Activated T-cell treated with anti-CD3 and anti-CD28 coated beads for 48 hours (primary cell): ENCODE results near the gene OLFM1.
"Not testable (repeated sequence)": the region's sequence is repeated elsewhere in the genome, so short reads cannot be mapped to it uniquely, and the experiment has no call there.

Experiments
- DNase-seq: peaks from one replicate; pipeline ENCODE4 v3.0.0-alpha.2; 2020; ENCODE audit warnings: low read depth

The OLFM1 gene

GRCh38 chr9:135060461-135061116 lies 26.9 kb upstream of the OLFM1 start:
- DNase-seq = no peak

DNA sequence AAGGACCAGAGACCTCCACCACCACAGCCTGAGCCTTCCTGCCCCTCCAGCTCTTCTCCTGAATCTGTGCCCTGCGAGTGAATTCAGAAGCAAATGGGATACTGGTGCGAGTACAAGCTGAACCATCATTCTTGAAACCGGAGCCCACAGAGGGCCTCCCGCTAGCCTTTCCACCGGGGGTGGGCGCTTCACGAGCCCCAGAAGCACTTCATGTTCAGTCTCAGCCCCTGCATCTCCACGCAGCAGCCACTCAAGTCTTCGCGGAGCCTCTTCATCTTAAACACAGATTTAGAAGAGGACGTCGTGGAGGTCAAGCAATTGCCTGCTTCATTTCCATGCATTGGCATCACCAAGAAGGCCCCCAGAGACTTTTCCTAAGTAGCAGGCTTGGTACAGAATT lies 26.0 kb upstream of the OLFM1 start:
- DNase-seq = no peak

DNA sequence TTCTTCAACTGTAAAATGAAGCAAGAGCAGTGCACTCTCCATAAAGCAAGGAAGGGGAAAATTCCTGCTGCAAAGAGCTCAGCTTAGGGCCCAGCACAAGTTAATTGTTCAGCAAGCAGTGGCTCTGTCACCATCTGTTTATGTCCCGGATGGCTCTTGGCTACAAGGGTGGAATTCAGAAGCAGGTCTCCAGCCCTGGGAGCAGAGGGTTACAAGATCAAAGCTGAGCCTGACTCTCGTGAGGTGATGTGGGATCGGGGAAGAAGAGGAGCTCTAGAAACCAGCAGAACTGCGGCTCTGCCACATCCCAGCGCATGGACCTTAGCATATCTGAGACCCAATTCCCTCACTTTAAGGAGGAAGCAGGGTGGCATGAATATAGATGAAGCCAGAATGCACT lies 25.2 kb upstream of the OLFM1 start:
- no peak for DNase-seq

- DNase-seq = not testable (repeated sequence)
Measured at GRCh38 chr9:135063466-135063865, 24.0 kb upstream of the OLFM1 start.

DNA sequence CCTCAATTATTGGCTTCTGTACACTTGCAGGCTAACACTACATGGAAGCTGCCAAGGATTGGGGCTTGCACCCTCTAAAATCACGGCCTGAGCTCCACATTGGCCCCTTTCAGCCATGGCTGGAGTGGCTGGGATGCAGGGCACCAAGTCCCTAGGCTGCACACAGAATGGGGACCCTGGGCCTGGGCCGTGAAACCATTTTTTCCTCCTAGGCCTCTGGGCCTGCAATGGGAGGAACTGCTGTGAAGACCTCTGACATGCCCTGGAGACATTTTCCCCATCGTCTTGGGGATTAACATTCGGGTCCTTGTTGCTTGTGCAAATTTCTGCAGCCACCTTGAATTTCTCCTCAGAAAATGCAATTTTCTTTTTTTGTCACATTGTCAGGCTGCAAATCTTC lies 23.6 kb upstream of the OLFM1 start:
- DNase-seq = not testable (repeated sequence)

- no peak for DNase-seq
Measured at GRCh38 chr9:135065151-135065550, 22.3 kb upstream of the OLFM1 start.

DNA sequence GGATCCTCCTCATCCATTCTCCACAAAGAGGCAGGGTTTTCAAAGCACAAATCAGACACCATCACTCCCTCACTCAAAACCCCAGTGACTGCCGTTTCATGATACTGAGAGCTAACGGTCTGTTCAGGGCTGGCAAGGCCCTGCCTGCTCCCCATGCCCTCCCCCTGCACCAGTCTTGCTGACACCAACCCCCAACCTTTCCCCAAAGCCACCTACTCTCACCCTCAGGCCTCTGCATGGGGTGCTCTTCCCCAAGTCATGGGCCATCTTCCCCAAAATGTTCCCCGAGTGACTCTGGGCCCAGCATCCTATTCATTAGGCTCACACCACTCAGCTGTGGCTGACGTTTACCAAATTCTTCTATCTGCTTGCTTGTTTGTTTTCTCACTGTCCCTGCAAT lies 21.7 kb upstream of the OLFM1 start:
- no peak for DNase-seq

DNA sequence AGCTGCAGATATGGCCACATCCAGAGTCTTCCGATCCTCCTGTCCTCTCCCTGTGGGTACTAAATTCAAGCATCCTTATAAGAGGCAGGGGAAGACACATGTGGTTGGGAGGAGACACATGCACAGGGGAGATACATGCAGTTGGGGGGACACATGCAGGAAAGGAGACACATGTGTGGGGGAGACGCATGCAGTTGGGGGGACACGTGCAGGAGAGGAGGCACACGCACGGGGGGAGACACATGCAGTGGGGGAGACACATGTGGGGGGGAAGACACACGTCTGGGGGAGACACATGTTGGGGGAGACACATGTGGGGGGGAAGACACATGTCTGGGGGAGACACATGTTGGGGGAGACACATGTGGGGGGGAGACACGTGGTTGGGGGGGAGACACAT lies 21.2 kb upstream of the OLFM1 start:
- no peak for DNase-seq

GRCh38 chr9:135067096-135067710 lies 20.3 kb upstream of the OLFM1 start:
- DNase-seq = no peak

DNA sequence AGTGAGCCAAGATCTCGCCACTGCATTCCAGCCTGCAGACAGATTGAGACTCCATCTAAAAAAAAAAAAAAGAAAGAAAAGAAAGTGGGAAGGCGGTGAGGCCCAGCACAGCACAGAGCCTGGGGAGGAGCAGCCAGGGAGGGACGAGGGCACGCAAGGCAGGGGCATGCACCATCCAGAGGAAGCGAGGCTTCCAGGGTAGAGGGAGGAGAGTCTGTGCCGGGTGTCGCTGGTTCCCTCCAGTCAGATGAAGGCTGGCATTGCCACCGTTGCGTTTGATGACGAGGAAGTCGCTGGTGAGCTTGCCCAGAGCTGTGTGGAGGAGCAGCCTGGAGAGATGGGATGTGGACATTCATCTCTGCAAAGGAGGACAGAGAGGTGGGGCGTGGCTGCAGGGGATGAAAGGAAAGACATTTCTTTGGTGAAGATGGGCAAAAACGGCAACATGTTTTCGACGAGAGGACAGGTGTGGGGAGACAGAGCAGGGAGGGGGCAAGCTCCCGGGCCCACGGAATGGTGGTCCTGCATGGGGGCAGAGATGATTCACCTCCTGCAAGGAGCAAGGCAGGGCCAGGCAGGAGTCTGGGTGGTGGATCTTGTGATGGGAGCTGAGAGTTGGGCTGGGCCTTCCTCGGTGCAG lies 18.6 kb upstream of the OLFM1 start:
- DNase-seq = no peak

DNA sequence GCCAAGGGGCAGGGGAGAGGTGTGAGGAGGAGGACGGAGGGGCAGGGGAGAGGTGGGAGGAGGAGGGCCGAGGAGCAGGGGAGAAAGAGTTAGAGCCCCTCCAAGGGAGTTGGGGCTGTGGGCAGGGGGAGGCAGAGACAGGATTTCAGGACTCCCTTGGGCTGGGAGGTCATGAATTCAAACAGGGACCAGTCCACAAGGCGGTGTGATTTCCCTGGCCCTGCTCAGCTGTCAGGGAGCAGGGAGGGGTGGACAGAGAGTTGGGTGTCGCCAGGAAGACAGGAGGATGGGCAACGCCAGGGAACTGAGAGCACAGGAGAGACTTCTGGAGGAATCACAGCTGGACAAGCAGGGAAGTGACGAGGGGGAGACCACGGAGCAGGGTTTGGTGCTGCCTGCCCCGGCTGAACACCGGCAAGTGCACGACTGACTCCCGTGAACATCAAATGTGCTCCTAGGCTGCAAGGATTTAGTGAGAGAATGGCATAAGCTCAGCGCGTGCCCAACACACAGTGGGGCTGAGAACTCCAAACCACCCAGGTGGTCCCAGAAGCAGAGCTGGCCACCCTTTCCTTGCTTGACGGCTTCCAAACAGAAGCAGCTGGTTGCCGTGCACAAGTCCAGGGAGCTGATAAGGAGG lies 17.8 kb upstream of the OLFM1 start:
- no peak for DNase-seq

DNA sequence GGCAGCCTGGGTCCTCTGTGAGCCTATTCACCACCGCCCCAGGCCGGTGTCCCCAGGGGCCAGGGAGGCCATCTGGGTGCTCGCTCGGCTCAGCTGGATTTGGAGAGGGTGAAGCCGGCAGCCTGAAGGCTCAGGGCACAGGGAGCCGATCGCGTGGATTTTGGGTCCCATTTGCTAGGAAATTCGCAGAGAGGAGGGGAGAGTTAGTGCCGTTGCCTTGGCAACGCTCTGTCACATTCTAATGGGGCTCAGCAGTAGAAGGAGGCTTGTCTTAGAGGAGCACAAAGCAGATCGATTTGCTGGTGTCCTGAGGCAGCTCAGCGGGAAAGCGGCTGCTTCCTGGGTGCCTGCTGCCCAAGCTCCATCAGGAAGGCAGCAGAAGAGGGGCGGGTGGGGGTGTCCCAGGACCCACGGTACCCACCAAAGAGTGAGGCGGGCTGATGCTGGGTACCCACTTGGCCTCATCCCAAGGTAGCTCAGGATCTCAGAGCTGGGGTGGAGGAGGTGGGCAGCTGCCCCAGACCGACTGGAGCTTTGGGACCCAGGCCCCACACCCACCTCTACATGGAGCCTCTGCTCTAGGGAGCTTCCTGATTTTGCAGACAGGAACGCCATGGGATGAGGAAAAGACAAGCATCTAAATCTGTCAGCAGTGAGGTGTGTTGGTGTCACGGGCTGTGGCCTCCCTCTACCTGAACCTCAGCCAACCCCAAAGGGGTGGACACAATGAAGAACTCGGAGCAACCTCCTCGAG lies 17.1 kb upstream of the OLFM1 start:
- no peak for DNase-seq

DNA sequence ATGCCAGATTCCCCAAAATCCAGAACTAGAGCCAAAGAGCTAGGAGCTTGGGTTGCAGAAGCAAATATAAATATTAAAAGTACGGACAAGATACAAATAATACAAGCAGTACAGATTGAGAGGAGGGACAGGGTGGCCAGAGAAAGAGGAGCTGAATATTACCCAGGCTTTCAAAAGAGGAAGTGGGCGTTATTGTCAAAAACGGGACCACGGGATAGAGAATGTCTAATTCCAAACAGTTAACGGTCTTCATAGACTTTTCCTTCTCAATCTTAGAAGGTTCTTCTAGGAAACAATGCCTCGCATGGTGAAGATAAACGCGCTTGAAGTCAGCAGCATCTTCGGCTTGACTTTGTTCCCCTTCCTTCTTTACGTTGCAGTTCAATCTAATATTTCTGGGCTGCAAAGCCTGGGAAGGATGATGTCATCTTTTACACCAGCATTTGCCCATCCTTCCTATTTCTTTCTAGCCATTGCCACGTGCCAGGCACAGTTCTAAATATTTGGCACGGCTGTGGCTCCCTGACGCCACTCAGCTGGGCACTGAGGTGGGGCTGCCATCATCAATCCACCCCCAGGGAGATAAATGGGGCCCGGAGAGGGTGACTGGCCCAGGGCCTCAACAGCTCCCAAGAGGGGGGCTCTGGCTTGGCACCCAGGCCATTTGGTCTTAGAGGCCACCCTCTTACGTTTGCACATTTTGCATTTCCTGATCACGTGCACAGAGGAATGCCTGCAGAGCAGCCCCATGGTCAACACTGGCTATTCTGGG lies 16.3 kb upstream of the OLFM1 start:
- DNase-seq = no peak

DNA sequence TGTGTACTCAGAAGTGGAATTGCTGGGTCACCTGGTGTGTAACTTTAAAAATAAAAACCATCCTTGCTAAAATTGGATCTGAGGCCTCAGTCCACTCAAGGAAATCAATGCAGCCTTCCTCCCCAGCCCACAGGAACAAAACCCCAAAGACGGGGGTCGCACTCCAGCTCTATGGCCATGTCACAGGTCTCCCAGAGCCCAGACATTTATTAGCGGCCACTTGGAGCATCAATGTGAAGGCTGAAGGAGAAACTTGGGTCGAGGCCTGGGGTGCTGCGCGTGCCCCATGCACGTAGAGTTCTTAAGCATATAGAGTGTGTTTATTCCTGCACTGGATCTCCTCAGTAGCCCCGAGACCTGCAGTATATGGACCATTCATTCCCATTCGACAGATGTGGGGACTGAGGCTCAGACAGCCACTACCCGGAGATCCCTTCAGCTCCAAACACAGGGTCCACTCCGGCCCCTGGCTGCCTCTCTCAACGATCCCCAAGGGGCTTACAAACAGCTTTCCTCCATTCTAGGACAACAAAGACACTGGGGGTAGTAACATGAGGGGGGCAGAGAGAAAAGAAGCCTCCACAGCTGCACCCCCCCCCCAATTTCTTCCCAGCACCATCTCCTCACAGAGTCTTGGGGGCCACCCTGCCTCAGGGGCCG lies 14.3 kb upstream of the OLFM1 start:
- no peak for DNase-seq

DNA sequence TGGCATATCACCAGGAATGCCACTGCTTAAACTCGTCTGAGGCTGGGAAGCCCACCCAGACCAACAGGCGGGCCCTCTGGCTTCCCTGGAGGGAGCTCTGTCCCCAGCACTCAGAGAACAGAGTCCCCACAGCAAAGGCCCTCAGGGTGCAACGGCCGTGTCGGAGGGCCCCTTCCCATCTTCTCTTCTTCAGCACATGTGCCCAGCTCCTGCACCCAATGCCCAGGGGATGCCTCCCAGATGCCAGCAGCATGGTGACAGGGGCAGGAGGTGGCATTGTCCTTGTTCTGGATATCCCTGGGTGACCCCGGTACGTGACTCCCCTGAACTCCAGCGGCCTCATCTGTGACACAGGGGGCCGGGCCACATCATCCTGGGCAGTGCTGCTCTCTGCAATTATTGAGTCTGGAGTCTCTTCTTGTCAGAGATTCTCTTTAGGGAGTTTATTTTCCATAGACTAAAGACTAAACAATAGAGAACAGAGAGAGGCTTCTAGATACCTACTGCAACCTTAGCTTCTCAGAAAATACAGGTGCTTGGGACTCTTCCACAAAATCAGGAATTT lies 13.6 kb upstream of the OLFM1 start:
- DNase-seq = no peak

GRCh38 chr9:135074354-135075233 lies 12.9 kb upstream of the OLFM1 start:
- no peak for DNase-seq

- DNase-seq = no peak
Measured at GRCh38 chr9:135075234-135076142, 12.0 kb upstream of the OLFM1 start.

DNA sequence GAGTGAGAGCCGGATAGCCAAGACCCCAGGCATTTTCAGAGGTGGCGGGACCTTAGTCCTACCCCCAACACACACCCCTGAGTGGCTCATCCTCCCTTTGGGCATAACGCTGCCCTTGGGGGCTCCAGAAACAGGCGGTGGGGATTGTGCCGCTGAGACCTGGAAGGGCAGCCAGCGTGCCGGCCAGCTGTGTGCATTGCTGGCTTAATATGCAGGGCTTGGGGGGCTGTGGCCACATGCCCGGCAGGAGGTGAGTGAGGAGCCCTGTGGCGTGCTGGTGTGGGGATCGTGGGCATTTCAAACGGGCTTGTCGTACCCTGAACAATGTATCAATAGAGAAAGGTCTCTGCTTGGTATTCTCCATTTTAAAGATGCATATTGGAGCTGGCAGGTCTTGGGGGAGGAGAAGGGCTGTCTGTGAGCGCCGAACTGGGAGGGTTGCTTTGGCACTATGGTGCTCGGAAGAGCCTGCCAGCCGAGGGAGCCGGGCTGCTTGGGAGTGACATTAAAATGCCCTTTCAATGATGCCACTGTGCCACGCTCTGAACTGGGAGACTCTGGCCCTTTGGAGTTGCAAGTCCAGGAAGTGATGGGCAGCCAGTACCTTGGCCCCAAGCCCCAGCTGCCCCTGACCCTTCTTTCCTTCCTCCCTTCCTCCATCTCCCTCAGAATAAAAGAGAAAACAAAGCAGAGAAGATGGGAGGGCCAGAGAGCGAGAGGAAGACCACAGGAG lies 11.2 kb upstream of the OLFM1 start:
- no peak for DNase-seq
